Osteocyte (in vitro differentiated cells): Measurements from ENCODE around the gene NOTCH1. TPM values are rescaled to one million over a fixed set of nuclear protein-coding genes. Genes with fewer than 3 reads are reported as not detected.

Source experiments
- DNase-seq: peaks from one replicate; pipeline ENCODE4 v3.0.0; 2021; ENCODE audit warnings: mixed read lengths; ENCODE audit not compliant: unreplicated experiment; ENCODE audit errors: extremely low spot score
- H3K27ac Mint-ChIP-seq: one replicate; pipeline ENCODE4 v1.8.0; 2021; ENCODE audit warnings: mild to moderate bottlenecking, mixed read lengths; ENCODE audit not compliant: unreplicated experiment
- H3K27me3 Mint-ChIP-seq: one replicate; pipeline ENCODE4 v1.8.0; 2021; ENCODE audit warnings: mixed read lengths; ENCODE audit not compliant: unreplicated experiment
- H3K36me3 Mint-ChIP-seq: one replicate; pipeline ENCODE4 v1.8.0; 2021; ENCODE audit warnings: mixed read lengths; ENCODE audit not compliant: unreplicated experiment
- H3K4me1 Mint-ChIP-seq: one replicate; pipeline ENCODE4 v1.8.0; 2021; ENCODE audit warnings: mixed read lengths; ENCODE audit not compliant: unreplicated experiment
- H3K4me3 Mint-ChIP-seq: one replicate; pipeline ENCODE4 v1.8.0; 2021; ENCODE audit warnings: mild to moderate bottlenecking, moderate library complexity, mixed read lengths; ENCODE audit not compliant: unreplicated experiment
- H3K9me3 Mint-ChIP-seq: one replicate; pipeline ENCODE4 v1.8.0; 2021; ENCODE audit warnings: mixed read lengths; ENCODE audit not compliant: unreplicated experiment
- total RNA-seq: library from RNA; stranded (reverse); gene quantifications from 2 replicates; pipeline ENCODE4 v1.2.1, GENCODE V29; 2021
- TF ChIP-seq, protein P1 (sequence below): fragments of 200-600 bp; sonication (generic); IDR thresholded peaks from 2 replicates; pipeline ENCODE4 v1.5.0; 2021; ENCODE audit warnings: antibody characterized with exemption, mild to moderate bottlenecking, moderate library complexity

NOTCH1 gene
- total RNA-seq, 1 donor from 2014 or later = 44.9 TPM

- Mint-ChIP-seq H3K27ac (no peak overlapping the region), H3K4me3 (no peak overlapping the region), H3K9me3 (no peaks in the 10 kb centered on the region), H3K36me3 (peaks cover 15% of the 10 kb centered on the region), H3K4me1 (peaks cover 8% of the 10 kb centered on the region), H3K27me3 (no peaks in the 10 kb centered on the region)
- no peak for DNase-seq
- TF ChIP-seq, protein P1, sequence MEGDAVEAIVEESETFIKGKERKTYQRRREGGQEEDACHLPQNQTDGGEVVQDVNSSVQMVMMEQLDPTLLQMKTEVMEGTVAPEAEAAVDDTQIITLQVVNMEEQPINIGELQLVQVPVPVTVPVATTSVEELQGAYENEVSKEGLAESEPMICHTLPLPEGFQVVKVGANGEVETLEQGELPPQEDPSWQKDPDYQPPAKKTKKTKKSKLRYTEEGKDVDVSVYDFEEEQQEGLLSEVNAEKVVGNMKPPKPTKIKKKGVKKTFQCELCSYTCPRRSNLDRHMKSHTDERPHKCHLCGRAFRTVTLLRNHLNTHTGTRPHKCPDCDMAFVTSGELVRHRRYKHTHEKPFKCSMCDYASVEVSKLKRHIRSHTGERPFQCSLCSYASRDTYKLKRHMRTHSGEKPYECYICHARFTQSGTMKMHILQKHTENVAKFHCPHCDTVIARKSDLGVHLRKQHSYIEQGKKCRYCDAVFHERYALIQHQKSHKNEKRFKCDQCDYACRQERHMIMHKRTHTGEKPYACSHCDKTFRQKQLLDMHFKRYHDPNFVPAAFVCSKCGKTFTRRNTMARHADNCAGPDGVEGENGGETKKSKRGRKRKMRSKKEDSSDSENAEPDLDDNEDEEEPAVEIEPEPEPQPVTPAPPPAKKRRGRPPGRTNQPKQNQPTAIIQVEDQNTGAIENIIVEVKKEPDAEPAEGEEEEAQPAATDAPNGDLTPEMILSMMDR = no peak
Observed at GRCh38 chr9:136504512-136505348, 41.1 kb downstream of the NOTCH1 start.

- Mint-ChIP-seq H3K27me3 (no peaks in the 10 kb centered on the region), H3K4me3 (no peak overlapping the region), H3K27ac (no peak overlapping the region), H3K4me1 (peaks cover 8% of the 10 kb centered on the region), H3K36me3 (peaks cover 16% of the 10 kb centered on the region), H3K9me3 (no peaks in the 10 kb centered on the region)
- DNase-seq = no peak
- TF ChIP-seq, protein P1 = no peak
Observed at GRCh38 chr9:136502940-136503550, 42.8 kb downstream of the NOTCH1 start.

GRCh38 chr9:136502196-136502595, 43.7 kb downstream of the NOTCH1 start:
- Mint-ChIP-seq H3K36me3 (peaks cover 17% of the 10 kb centered on the region), H3K4me1 (peaks cover 8% of the 10 kb centered on the region), H3K27ac (no peak overlapping the region), H3K9me3 (no peaks in the 10 kb centered on the region), H3K27me3 (no peaks in the 10 kb centered on the region), H3K4me3 (no peak overlapping the region)
- TF ChIP-seq, protein P1 = no peak
- no peak for DNase-seq

DNA sequence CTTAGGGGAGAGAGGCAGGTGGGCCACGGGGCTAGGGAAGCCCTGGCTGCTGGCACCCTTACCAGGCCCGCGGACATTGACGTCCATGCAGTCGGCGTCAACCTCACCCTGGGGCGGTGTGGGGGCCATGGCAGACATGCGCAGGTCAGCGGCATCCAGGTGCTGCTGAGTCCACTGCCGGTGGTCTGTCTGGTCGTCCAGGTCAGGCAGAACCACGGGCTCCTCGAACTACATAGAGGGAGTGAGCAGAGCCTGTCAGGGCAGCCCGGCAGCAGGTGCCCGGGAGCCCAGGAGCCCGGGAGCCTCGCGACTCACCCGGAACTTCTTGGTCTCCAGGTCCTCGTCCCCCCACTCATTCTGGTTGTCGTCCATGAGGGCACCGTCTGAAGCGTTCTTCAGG, 44.2 kb downstream of the NOTCH1 start:
- H3K27ac Mint-ChIP-seq = no peak overlapping the region
- H3K27me3 Mint-ChIP-seq = no peaks in the 10 kb centered on the region
- peaks cover 17% of the 10 kb centered on the region for H3K36me3 Mint-ChIP-seq
- TF ChIP-seq, protein P1 = no peak
- H3K9me3 Mint-ChIP-seq = no peaks in the 10 kb centered on the region
- no peak overlapping the region for H3K4me3 Mint-ChIP-seq
- DNase-seq = no peak
- H3K4me1 Mint-ChIP-seq = peaks cover 8% of the 10 kb centered on the region
